Measurements from ENCODE around the gene PRSS21. TPM values are rescaled to one million over a fixed set of nuclear protein-coding genes. Genes with fewer than 3 reads are reported as not detected.

PRSS21 gene
- total RNA-seq, 1 donor from 2014 or later: 3.1 TPM

DNA sequence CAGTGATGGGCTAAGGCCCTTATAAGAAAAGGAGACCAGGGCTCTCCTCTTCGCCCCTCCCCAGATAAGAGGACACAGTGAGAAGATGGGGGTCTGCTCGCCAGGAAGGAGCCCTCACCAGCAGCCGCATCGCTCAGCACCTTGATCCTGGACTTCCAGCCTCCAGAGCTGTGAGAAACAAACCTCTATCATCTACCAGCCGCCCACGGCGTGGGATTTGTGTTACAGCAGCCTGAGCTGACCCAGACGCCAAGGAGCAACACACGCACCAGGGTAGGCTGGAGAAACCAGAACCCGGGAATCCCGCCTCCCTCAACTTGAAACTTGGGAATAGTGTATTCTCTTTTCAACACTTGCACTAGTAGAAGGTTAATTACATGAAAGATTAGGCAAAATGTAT, 8.9 kb downstream of the PRSS21 start:
- no peak for DNase-seq (ENCODE audit: low read depth)

DNA sequence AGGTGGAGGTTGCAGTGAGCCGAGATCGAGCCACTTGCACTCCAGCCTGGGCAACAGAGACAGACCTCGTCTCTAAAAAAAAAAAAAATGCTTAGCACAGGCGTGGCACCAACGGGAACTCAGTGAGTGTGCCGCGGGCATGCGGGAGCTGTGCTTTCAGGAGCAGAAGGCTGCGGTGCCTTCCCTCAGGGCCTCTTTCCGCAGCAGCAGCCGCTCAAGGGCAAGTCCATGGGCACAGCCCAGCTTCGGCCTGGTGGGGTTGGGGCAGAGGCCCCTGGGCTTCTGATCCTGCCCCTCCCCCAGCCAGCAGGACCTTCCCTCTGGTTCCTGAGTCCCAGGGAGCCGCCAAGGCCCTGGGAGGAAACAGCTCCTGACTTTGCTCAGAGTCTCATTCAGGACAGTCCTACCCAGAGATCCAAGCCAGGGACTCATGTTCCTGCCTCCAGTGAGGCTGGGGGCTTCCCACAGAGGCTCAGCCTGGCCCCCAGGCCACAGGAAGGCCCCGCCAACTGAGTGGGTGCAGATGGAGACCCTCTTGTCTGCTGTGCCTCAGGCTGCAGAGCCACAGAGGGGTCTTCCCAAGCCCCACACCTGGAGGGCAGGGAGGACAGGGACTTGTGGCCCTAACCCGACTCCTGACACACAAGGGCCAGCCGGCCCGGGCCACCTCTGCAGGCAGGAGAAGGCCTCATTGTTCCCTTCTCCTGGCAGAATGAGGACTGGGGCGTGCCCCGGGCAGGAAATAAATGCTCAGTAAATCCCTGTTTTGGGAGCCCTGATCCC, 9.7 kb downstream of the PRSS21 start:
- DNase-seq (ENCODE audit: low read depth): no peak

GRCh38 chr16:2827374-2827791, 10.3 kb downstream of the PRSS21 start:
- DNase-seq (ENCODE audit: low read depth): no peak

GRCh38 chr16:2827831-2828520, 10.9 kb downstream of the PRSS21 start:
- no peak for DNase-seq (ENCODE audit: low read depth)

DNA sequence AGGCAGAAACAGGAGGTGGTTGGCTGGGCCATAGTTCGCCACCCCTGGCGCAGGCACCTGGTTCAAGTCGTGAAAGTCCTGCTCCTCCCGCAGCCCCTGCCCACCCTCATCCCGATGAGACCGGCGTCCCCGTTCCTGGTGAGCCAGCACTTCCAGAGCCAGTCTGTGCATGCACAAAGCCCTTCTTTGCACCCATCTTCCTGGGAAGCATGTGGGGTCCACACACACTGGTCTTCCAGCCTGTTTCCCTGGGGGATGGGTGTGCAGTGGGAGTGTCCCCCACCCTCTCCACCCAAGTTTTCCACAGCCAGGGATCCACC, 11.4 kb downstream of the PRSS21 start:
- no peak for DNase-seq (ENCODE audit: low read depth)

DNA sequence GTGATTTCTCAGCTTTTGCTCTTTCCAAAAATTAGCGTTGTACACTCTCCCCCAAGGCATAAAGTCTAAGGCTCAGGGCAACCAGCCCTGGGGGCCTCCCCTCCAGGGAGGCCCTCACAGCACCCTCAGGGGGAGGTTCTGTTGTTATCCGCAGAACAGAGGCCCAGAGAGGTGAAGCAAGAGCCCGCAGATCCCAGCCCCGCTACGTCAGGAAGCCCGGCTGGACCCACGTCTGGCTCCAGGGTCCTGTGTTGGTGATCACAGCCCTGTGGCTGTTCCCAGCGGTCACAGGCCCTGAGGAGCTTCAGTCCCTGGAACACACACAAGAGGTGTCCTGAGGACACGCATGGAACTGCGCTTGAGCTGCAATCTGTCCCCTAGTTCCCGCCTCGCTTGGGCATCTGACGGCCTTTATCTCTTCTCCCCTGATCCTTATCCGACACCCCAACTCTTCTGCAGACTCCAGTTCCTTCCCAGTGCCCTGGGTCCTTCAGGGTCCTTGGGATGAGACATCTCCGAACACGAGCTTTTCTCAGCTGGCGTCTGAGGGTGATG, 11.9 kb downstream of the PRSS21 start:
- no peak for DNase-seq (ENCODE audit: low read depth)

GRCh38 chr16:2829501-2830354, 12.7 kb downstream of the PRSS21 start, which contains the start of gene ZG16B:
ZG16B (plus strand) TSS chr16:2830303; CDS start chr16:2830442, 139 bp downstream.
- no peak for DNase-seq (ENCODE audit: low read depth)

DNA sequence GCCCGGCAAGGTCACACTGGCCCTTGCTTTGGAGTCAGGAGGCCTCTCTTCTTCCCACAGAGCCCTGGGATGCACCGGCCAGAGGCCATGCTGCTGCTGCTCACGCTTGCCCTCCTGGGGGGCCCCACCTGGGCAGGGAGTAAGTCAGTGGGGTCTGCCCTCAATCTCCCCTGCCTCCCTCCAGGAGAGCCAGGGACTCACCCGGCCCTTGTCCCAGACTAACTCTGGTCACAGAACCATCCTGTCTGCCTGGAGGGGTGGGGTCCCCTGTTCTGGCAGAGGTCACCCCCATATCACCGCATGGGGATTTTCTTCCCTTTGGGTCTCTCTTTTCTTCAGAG, 13.3 kb downstream of the PRSS21 start:
- no peak for DNase-seq (ENCODE audit: low read depth)

- no peak for DNase-seq (ENCODE audit: low read depth)
These were observed 14.2 kb downstream of the PRSS21 start for GRCh38 chr16:2831203-2831602.

GRCh38 chr16:2833776-2834175, 16.7 kb downstream of the PRSS21 start:
- DNase-seq (ENCODE audit: low read depth): no peak

- no peak for DNase-seq (ENCODE audit: low read depth)
These were observed 17.9 kb downstream of the PRSS21 start for GRCh38 chr16:2834968-2835367.

GRCh38 chr16:2835638-2836493, 18.8 kb downstream of the PRSS21 start:
- peak; percentile 99 for DNase-seq (ENCODE audit: low read depth)

- DNase-seq (ENCODE audit: low read depth): no peak
These were observed 19.8 kb downstream of the PRSS21 start for GRCh38 chr16:2836646-2837508.

DNA sequence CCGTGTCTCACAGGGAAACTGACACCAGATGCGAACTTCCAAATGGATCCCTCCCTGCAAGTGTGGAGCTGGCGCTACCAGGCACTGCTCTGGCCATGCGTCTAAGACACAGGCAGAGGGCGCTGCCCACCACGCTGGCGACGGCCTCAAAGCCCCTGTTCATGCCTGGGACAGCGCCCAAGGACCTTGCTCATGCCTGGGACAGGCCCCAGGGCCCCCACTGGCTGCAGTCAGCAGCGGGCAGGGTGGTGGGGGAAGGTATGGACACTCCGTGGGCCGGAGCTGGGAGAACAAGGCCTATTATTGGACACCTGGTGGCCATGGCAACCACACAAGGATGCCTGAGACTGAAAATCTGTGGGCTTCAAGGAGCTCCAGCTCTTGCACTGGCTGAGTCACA, 21.9 kb downstream of the PRSS21 start:
- peak; percentile 60 for DNase-seq (ENCODE audit: low read depth)

- no peak for DNase-seq (ENCODE audit: low read depth)
These were observed 22.8 kb downstream of the PRSS21 start for GRCh38 chr16:2839650-2840450.

- DNase-seq (ENCODE audit: low read depth): no peak
These were observed 23.9 kb downstream of the PRSS21 start for GRCh38 chr16:2840914-2841313.

DNA sequence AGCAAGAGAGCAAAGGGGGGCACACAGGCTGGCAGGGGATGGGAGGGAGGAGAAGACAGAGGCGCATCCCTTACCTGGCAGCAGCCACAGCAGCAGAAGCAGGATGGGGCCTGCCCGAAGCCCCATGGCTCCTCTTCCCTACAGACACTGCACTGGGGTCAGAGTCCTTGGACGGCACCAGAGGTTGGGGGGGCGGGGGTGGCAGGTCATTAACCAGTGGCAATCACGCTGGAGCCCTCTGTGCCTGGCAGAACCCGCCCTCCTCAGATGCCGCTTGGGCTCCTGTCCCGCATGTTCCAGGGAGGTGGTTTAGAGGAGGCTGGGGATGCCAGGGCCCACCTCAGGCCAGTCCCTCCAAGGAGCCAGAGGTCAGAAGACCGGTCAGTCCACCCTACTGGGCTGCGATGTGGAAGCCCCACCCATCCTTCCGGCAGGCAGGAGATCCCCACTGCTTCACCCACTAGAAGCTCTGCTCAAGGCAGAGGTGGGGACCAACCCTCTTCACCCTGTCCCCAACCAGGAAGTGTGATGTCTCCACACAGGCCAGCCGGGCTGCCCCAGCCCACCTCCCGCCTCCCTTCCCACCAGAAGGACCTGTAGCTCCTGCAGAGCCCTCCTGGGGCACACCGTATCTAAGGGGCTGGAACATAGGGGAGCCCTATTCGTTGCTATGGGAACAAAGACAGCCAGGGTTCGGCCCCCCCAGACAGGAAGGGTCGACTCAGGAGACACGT, 24.7 kb downstream of the PRSS21 start:
- no peak for DNase-seq (ENCODE audit: low read depth)

- no peak for DNase-seq (ENCODE audit: low read depth)
These were observed 25.4 kb downstream of the PRSS21 start for GRCh38 chr16:2842340-2843000.
